HL-60/S4 (cell line): ENCODE data around the gene SLC12A8.

Experiments
- in situ Hi-C: fragments of 300-500 bp; cut with MboI; formaldehyde crosslinking; loops from 2 replicates; pipeline ENCODE4 v1.14.3; 2022; ENCODE audit warnings: low sequenced_read_pairs

SLC12A8 gene

GRCh38 chr3:125220183-125220582 is 7.6 kb upstream of the SLC12A8 start:
- in situ Hi-C loops = no loop called here

GRCh38 chr3:125219261-125219701 is 6.7 kb upstream of the SLC12A8 start:
- in situ Hi-C loops = no loop called here

- in situ Hi-C loops = no loop called here
Observed at GRCh38 chr3:125214738-125215137, 2.2 kb upstream of the SLC12A8 start.

GRCh38 chr3:125213946-125214542 is 1.5 kb upstream of the SLC12A8 start:
- in situ Hi-C loops = no loop called here

- in situ Hi-C loops = no loop called here
Observed at GRCh38 chr3:125213364-125213755, 812 bp upstream of the SLC12A8 start.

GRCh38 chr3:125212091-125212508 is 448 bp downstream of the SLC12A8 start:
- in situ Hi-C loops = no loop called here

GRCh38 chr3:125211523-125212090 is 941 bp downstream of the SLC12A8 start:
- in situ Hi-C loops = no loop called here

- in situ Hi-C loops = no loop called here
Observed at GRCh38 chr3:125207949-125208568, 4.5 kb downstream of the SLC12A8 start.

- in situ Hi-C loops = no loop called here
Observed at GRCh38 chr3:125207507-125207906, 5.0 kb downstream of the SLC12A8 start.

- in situ Hi-C loops = no loop called here
Observed at GRCh38 chr3:125206934-125207333, 5.6 kb downstream of the SLC12A8 start.

- in situ Hi-C loops = no loop called here
Observed at GRCh38 chr3:125203731-125204130, 8.8 kb downstream of the SLC12A8 start.

- in situ Hi-C loops = no loop called here
Observed at GRCh38 chr3:125202197-125202596, 10.4 kb downstream of the SLC12A8 start.

GRCh38 chr3:125200731-125201139 is 11.8 kb downstream of the SLC12A8 start:
- in situ Hi-C loops = no loop called here

GRCh38 chr3:125194849-125195601 is 17.5 kb downstream of the SLC12A8 start:
- in situ Hi-C loops = no loop called here

GRCh38 chr3:125194061-125194848 is 18.3 kb downstream of the SLC12A8 start:
- in situ Hi-C loops = no loop called here

- in situ Hi-C loops = no loop called here
Observed at GRCh38 chr3:125192190-125193035, 20.1 kb downstream of the SLC12A8 start.

- in situ Hi-C loops = no loop called here
Observed at GRCh38 chr3:125191730-125192129, 20.8 kb downstream of the SLC12A8 start.

- in situ Hi-C loops = no loop called here
Observed at GRCh38 chr3:125191256-125191655, 21.3 kb downstream of the SLC12A8 start.

GRCh38 chr3:125190786-125191185 is 21.8 kb downstream of the SLC12A8 start:
- in situ Hi-C loops = no loop called here
